HG03565 (cell line): ENCODE data around the gene STPG3.

Experiments
- ATAC-seq: cut with Tn5 transposase; IDR thresholded peaks from one replicate; pipeline ENCODE4 v1.9.1; 2021; ENCODE audit warnings: mild to moderate bottlenecking, moderate library complexity; ENCODE audit not compliant: unreplicated experiment

The STPG3 gene

GRCh38 chr9:137278061-137278701 lies 27.1 kb downstream of the STPG3 start:
- no peak for ATAC-seq

- no peak for ATAC-seq
Measured at GRCh38 chr9:137278721-137279711, 27.9 kb downstream of the STPG3 start.

DNA sequence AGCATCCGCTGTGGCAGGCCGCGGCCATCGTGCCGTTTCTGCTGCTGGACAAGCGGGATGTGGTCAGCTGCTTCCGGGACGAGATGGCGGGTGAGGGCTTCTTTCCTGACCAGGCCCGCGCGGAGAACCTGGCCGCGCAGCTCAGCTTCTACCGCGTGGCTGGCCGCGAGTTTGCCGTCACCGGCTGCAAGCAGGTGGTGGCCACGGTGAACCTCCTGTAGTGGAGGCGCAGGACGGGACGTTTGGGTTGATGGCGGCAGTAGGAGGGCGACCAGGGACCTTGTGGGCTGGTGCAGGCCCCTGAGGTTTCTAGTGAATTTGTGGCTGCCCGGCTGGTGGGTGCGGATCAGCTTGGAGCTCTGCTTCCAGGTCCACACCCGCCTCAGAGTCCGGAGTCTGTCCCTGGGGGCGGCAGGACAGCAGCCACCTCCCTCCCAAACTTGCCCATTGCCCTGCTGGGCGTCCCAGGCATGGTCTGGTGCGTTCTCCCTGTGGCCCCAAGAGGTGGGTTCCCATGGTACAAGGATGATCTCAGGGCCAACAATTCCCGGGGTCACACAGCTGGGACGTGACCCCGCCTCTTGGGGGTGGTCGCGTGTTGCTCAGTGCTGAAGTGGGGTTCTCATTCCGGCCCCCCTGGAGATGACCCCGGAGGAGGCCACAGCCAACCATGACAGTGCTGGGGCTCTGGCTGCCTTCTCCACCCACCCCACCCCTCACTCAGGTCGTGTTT lies 28.8 kb downstream of the STPG3 start:
- no peak for ATAC-seq

DNA sequence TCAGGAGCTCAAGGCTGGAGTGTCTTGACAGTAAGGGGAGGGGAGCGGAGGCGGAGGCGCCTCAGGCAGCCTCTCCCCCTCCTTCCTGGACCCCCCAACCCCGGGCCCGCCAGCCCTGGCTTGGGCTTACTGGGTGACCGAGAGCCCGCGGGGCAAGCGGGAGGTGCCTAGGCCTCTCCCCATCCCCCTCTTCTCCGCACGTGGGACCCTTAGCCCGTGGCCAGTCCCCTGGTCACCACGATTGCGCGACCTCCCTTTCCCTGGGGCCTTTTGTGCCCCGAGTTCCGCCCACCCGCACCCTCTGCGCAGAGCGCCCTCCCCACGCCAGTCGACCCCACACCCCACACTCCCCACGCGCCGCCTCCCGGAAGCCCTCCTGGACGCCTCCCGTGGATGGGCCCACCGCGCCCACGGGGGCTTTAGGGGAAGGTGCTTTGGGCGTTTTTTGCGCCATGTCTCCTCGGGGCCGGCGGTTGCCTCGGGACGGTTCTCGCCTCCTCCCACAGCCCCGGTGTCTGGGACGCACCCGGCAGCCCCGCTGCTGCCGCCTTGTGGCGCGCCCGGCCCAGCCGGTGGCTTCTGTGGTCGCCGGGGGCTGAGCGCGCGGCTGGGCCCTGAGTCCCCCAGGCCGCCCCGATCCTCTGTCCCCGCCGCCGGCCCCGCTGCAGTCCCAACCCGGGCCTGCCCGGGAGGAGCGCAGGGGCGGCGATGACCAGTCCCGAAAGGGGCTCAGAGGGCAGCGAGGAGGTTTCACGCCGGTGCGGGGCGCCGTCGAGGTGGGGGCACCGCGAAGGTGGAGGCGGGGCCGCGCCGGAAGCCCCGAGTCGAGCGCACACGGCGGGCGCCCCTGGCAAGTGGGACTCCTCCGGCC lies 29.6 kb downstream of the STPG3 start:
- no peak for ATAC-seq

DNA sequence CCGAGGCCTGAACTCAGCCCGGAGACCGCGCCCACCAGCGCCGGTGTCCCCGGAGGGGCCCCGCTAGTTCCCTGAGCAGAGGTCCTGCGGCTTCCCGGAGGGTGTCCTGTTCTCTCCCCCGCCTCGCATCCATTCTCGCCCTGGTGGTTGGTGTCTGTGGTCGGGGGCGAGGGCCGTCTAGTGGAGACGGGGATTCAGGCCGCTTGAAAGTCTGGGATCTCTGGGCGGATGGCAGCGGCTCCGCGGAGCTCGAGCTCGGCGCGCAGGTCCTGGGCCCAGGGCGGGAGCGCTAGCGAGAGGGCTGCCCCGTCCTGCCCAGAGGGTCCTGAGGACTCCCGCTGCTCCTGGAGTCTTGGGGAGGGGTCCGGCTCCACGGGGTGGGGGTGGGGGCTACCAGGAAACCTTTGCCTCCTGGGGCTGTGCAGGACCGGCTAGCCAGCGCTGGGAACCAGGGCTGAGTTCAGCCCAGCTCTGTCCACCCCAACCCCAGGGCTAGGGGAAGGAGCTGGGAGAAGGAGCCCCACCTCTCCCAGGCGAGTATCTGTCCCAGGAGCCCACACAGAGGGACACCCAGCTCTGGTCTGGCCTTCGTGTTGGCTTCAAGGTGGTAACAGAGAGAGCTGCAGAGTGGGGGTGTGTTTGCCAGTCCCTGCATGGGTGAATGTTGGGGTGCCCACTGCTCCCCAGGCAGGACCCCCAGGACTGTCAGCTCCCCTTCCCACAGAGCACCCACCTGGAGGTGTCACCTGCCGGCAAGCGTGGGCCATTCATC lies 30.4 kb downstream of the STPG3 start:
- no peak for ATAC-seq

- ATAC-seq, result no peak
Measured at GRCh38 chr9:137286975-137287383, 35.9 kb downstream of the STPG3 start.

DNA sequence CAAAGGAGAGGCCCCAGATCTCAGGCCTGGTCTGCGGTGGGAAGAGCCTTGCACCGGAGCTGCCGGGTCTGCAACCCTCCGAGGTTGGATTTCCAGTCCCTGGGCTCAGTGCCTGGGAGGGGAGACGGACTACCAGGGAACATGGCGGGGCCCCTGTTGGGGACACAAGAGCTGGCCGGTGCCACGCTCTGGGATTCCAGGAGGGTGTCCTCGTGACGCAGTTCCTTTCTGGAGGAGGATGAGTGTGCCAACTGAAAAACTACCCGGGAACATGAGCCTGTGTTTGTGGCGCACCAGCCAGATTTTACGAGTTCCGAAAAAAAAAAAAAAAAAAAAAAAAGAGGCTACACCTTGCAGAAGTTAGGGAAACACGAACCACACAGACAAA lies 42.0 kb downstream of the STPG3 start:
- no peak for ATAC-seq

DNA sequence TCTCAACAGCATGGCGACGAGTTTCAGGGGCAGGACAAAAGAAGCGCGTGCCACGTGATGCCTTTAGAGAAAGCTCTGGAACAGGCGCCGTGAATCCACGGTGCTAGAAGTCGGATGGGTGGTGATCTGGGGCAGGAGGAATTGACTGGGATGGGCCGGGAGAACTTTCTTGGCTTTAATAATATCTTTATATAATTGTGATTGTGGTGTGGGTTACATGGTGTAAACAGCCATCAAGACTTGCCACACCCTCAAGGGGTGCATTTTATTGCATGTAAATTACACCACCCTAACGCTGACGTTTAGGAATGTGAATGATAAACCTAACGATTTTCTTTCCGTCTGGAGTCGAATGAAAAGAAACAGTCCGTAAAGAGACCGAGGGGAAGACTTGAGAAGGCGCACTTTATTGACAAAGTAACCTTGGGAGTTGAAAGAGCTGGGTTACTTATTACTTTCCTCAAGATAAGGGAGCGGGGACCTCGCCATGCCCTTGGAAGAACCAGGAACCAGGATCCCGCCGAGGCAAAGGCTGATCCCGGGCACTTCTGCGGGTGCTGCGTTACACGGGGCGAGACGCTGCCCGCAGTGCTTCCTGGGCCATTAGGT lies 42.5 kb downstream of the STPG3 start:
- no peak for ATAC-seq

DNA sequence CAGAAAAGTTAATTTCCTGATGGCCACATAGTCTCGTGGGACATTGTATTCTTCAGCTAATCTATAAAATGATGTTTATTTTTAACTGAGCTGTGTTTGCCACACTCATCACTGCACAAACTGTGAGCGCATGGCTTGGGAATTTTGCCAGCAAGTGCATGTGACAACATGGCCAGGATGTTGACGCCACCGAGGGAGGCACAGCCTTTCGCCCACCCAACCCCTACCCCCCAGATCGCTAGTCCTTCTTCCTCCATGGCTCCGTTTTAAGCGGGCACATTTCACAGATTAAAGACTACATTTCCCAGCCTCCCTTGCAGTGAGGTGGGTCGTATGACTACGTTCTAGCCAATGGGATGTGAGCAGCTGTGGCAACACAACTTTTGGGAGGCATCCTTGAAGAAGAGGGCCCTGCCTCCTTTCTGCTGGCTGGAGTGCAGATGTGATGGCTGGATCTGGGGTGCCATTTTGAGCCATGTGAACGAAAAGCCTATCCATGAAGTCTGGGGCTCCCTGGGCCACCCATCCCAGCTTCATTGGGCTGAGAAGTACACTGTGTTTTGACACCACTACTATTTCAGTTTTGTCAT lies 43.1 kb downstream of the STPG3 start:
- no peak for ATAC-seq

DNA sequence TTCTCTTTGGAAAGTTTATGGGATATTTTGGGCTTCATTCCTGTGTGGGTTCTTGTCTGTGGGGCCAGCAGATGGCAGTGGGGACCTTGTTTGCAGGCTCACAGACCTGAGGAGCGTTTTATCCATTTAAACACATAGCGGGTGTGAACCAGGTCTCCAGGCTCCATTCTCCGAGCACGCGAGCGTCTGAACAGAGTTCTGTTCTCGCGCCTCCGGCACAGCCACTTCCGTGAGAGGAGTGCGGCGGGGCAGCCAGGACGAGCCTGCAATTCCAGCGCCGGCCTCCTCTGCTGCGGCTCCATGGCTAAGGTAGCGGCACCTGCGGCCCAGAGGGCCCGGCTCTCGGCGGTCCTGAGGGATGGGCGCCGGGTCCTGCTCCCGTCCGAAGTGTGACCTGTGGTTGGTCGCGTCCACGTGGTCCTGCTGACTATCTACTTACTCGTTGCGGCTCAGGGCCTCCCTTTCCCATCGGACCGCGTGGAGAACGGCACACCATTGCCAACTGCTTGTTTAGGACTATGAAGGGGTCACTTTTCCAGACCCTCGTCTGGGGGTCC lies 43.7 kb downstream of the STPG3 start:
- ATAC-seq, result no peak

- ATAC-seq, result no peak
Measured at GRCh38 chr9:137295238-137295811, 44.2 kb downstream of the STPG3 start.

GRCh38 chr9:137295849-137296669 lies 45.0 kb downstream of the STPG3 start:
- ATAC-seq, result no peak

GRCh38 chr9:137296670-137297664 lies 45.9 kb downstream of the STPG3 start:
- no peak for ATAC-seq

GRCh38 chr9:137297966-137298365 lies 46.9 kb downstream of the STPG3 start:
- no peak for ATAC-seq

GRCh38 chr9:137298401-137299202 lies 47.5 kb downstream of the STPG3 start:
- no peak for ATAC-seq

DNA sequence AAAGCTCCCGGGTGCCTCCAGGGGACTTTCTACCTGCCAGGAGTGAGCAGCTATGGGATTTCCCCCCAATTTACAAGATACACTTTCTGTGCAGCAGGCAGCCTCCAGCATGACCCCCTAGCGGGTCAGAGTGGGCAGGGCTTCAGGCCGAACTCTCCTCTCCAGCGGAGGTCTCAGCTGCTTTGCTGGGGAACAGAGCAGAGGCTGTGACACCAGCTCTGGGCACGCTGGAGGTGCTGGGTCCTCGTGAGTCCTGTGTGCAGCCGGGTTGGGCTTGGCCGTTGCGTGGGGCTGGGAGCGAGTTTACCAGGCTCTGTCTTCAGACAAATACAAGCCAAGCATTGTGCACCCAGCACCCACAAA lies 48.1 kb downstream of the STPG3 start:
- ATAC-seq, result no peak
